RPMI8226 (cell line): ENCODE results near the gene PURA.

Experiments
- DNase-seq: peaks from one replicate; pipeline ENCODE4 v3.0.0-alpha.2; 2015

Gene PURA

GRCh38 chr5:140113699-140114263, at the start of gene PURA:
Gene PURA, plus strand, starts transcription at chr5:140114109. Its CDS starts 73 bp downstream, at chr5:140114182.
- DNase-seq, result peak; percentile 95

- DNase-seq, result no peak
Measured at GRCh38 chr5:140072812-140073211, 41.1 kb upstream of the PURA start.

- DNase-seq, result peak; percentile 17
Measured at GRCh38 chr5:140073296-140073695, 40.6 kb upstream of the PURA start.

GRCh38 chr5:140075371-140075770, 38.5 kb upstream of the PURA start:
- no peak for DNase-seq

GRCh38 chr5:140076142-140076541, 37.8 kb upstream of the PURA start:
- no peak for DNase-seq

GRCh38 chr5:140076788-140077187, 37.1 kb upstream of the PURA start:
- DNase-seq, result no peak

- DNase-seq, result no peak
Measured at GRCh38 chr5:140083120-140083519, 30.8 kb upstream of the PURA start.

GRCh38 chr5:140083650-140084049, 30.3 kb upstream of the PURA start:
- no peak for DNase-seq

- no peak for DNase-seq
Measured at GRCh38 chr5:140084541-140084940, 29.4 kb upstream of the PURA start.

GRCh38 chr5:140090251-140090650, 23.7 kb upstream of the PURA start:
- DNase-seq, result no peak

- no peak for DNase-seq
Measured at GRCh38 chr5:140093179-140093578, 20.7 kb upstream of the PURA start.

- no peak for DNase-seq
Measured at GRCh38 chr5:140093866-140094265, 20.0 kb upstream of the PURA start.

- DNase-seq, result no peak
Measured at GRCh38 chr5:140094889-140095288, 19.0 kb upstream of the PURA start.

GRCh38 chr5:140101179-140101578, 12.7 kb upstream of the PURA start:
- DNase-seq, result no peak

GRCh38 chr5:140103154-140103553, 10.8 kb upstream of the PURA start:
- DNase-seq, result no peak

GRCh38 chr5:140104100-140104499, 9.8 kb upstream of the PURA start:
- no peak for DNase-seq

GRCh38 chr5:140106101-140106500, 7.8 kb upstream of the PURA start:
- DNase-seq, result no peak

- DNase-seq, result no peak
Measured at GRCh38 chr5:140106805-140107311, 7.1 kb upstream of the PURA start.

GRCh38 chr5:140107312-140108092, 6.4 kb upstream of the PURA start:
- DNase-seq, result peak; percentile 96

GRCh38 chr5:140108093-140109017, 5.6 kb upstream of the PURA start:
- DNase-seq, result peak; percentile 51

- DNase-seq, result no peak
Measured at GRCh38 chr5:140109018-140109758, 4.7 kb upstream of the PURA start.
